Spleen (tissue), 7 donors: ENCODE results near the gene MBOAT2.

Source experiments
- POLR2A ChIP-seq, 3 donors: fragments of 450-650 bp; IDR thresholded peaks; one replicate each; pipeline ENCODE4 v1.5.1; 2017; ENCODE audit warnings: antibody characterized with exemption in 3 of 3, mild to moderate bottlenecking in 1 of 3
- POLR2AphosphoS5 ChIP-seq, 3 donors: sonication (generic); formaldehyde crosslinking; IDR thresholded peaks; one replicate each; pipeline ENCODE4 v1.5.1; 2017; ENCODE audit warnings: antibody characterized with exemption in 3 of 3
- TF ChIP-seq, protein P1 (sequence below), 11 experiments: fragments of 200-600 bp in 7 of 11; fragments of 450-650 bp in 4 of 11; sonication (generic) in 4 of 11; IDR thresholded peaks in 8 of 11; conservative IDR thresholded peaks in 3 of 11; 1 replicate in 7 of 11; 2 replicates in 4 of 11; pipeline versions ENCODE4 v1.4.0 to v1.8.0; 2016 to 2021; ENCODE audit warnings: antibody characterized with exemption in 11 of 11, inconsistent platforms in 4 of 11, mild to moderate bottlenecking in 1 of 11
- donor health status: DM: no; HTN: no; CAD: no; lungs with moderate emphysema.
- donor health status: DM: no; HTN: no; CAD: no.
- donor health status: DM: no; HTN: no; CAD: no.

- TF ChIP-seq POLR2A (IDR thresholded peaks at IDR 0.05) (no peak), POLR2AphosphoS5 (IDR thresholded peaks at IDR 0.05) (no peak)
- TF ChIP-seq, protein P1, sequence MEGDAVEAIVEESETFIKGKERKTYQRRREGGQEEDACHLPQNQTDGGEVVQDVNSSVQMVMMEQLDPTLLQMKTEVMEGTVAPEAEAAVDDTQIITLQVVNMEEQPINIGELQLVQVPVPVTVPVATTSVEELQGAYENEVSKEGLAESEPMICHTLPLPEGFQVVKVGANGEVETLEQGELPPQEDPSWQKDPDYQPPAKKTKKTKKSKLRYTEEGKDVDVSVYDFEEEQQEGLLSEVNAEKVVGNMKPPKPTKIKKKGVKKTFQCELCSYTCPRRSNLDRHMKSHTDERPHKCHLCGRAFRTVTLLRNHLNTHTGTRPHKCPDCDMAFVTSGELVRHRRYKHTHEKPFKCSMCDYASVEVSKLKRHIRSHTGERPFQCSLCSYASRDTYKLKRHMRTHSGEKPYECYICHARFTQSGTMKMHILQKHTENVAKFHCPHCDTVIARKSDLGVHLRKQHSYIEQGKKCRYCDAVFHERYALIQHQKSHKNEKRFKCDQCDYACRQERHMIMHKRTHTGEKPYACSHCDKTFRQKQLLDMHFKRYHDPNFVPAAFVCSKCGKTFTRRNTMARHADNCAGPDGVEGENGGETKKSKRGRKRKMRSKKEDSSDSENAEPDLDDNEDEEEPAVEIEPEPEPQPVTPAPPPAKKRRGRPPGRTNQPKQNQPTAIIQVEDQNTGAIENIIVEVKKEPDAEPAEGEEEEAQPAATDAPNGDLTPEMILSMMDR (IDR thresholded peaks at IDR 0.05 in 8 of 11, conservative IDR thresholded peaks at IDR 0.05 in 3 of 11): no peak
Measured at GRCh38 chr2:9002637-9003365, 683 bp downstream of the MBOAT2 start.
